CD4-positive, alpha-beta memory T cell (primary cell): ENCODE data around the gene ESRRG. TPM values are rescaled to one million over a fixed set of nuclear protein-coding genes. Genes with fewer than 3 reads are reported as not detected.

ENCODE experiments used
- CTCF ChIA-PET: fragments of 350-600 bp; sonication (Branson Sonifier 250); formaldehyde crosslinking; loops from one replicate; lab custom pipeline; 2021; ENCODE audit warnings: inconsistent platforms; ENCODE audit not compliant: partially characterized antibody; lab: Charles Lee
- POLR2A ChIA-PET: fragments of 350-600 bp; sonication (Branson Sonifier 250); formaldehyde crosslinking; loops from one replicate; lab custom pipeline; 2021; ENCODE audit not compliant: partially characterized antibody; lab: Charles Lee
- DNase-seq, 5 donors: peaks; one replicate each; pipeline versions ENCODE4 v3.0.0 to v3.0.0-alpha.2; 2020 to 2022; ENCODE audit warnings: mixed read lengths in 1 of 5
- H3K27ac ChIP-seq: one replicate; pipeline ENCODE4 v1.7.0; 2013; ENCODE audit warnings: low read depth, low read length
- H3K27me3 ChIP-seq: 2 replicates; pipeline ENCODE4 v1.7.0; 2013; ENCODE audit warnings: mild to moderate bottlenecking, low read length, moderate library complexity; ENCODE audit not compliant: insufficient read depth
- H3K36me3 ChIP-seq: 2 replicates; pipeline ENCODE4 v1.7.0; 2013; ENCODE audit warnings: mild to moderate bottlenecking, low read length, moderate library complexity; ENCODE audit not compliant: insufficient read depth
- H3K4me1 ChIP-seq: 2 replicates; pipeline ENCODE4 v1.7.0; 2013; ENCODE audit warnings: mild to moderate bottlenecking, low read length, moderate library complexity; ENCODE audit not compliant: insufficient read depth
- H3K4me3 ChIP-seq, 2 donors: one replicate each; pipeline ENCODE4 v1.7.0; 2013; ENCODE audit warnings: low read length in 2 of 2, mild to moderate bottlenecking in 1 of 2
- H3K9me3 ChIP-seq, 2 donors: one replicate each; pipeline ENCODE4 v1.7.0; 2013; ENCODE audit warnings: low read length in 2 of 2, control low read depth in 1 of 2; ENCODE audit not compliant: control insufficient read depth in 1 of 2
- H3K27ac Mint-ChIP-seq, 7 donors: one replicate each; pipeline ENCODE4 v1.8.0; 2020 to 2021; ENCODE audit warnings: mixed read lengths in 7 of 7, mild to moderate bottlenecking in 6 of 7, inconsistent platforms in 3 of 7, moderate library complexity in 3 of 7
- H3K27me3 Mint-ChIP-seq, 2 donors: one replicate each; pipeline ENCODE4 v1.8.0; 2020 to 2021; ENCODE audit warnings: mixed read lengths in 2 of 2
- H3K36me3 Mint-ChIP-seq, 2 donors: one replicate each; pipeline ENCODE4 v1.8.0; 2020 to 2021; ENCODE audit warnings: mixed read lengths in 2 of 2, inconsistent platforms in 1 of 2, mild to moderate bottlenecking in 1 of 2
- H3K4me1 Mint-ChIP-seq, 4 donors: one replicate each; pipeline ENCODE4 v1.8.0; 2020 to 2021; ENCODE audit warnings: mixed read lengths in 4 of 4, mild to moderate bottlenecking in 1 of 4
- H3K4me3 Mint-ChIP-seq, 8 donors: one replicate each; pipeline ENCODE4 v1.8.0; 2020 to 2021; ENCODE audit warnings: mixed read lengths in 8 of 8, mild to moderate bottlenecking in 7 of 8, moderate library complexity in 6 of 8, inconsistent platforms in 3 of 8
- H3K9me3 Mint-ChIP-seq, 8 donors: one replicate each; pipeline ENCODE4 v1.8.0; 2020 to 2021; ENCODE audit warnings: mixed read lengths in 8 of 8, mild to moderate bottlenecking in 5 of 8, inconsistent platforms in 3 of 8, moderate library complexity in 1 of 8
- intact Hi-C: fragments of 100-400 bp; cut with micrococcal nuclease; formaldehyde crosslinking; loops from one replicate; pipeline ENCODE4 v1.15.1; 2023
- polyA plus RNA-seq, 2 donors: library from polyadenylated mRNA; unstranded; fragments of 300-500 nt; fragmentation: Illumina TruSeq; gene quantifications; one replicate each; pipeline ENCODE4 v1.2.3, GENCODE V29; 2021
- total RNA-seq, 2 experiments: library from RNA; stranded (reverse); gene quantifications; one replicate each; pipeline ENCODE4 v1.2.3, GENCODE V29; 2021

ESRRG gene
- total and polyA plus RNA-seq, 4 experiments from 2014 or later: not detected

DNA sequence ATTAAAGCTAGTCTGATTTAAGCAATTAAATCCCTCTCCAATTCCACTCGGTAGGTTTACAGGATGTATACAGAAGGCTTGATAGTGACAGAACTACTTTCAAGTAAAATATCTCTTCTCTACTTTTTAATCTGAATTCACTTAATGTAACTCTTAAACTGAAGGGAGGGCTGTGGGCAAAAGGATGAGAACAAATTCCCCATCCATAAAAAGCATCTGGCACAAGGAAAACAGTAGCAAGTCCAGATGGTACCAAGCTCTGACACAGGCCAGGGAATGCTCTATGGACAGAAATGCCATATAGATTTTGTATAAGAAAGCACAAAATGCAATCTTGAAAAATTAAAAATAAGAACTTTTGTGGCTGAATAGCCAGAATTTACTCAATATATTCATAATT is 246.9 kb downstream of the ESRRG start:
- Mint-ChIP-seq H3K4me1 (no peaks in the 10 kb centered on the region), H3K9me3 (peaks cover 0 to 32% (median 13%) of the 10 kb centered on the region in 8 donors), H3K27ac (no peak overlapping the region), H3K4me3 (no peak overlapping the region), H3K36me3 (no peaks in the 10 kb centered on the region), H3K27me3 (no peaks in the 10 kb centered on the region)
- Histone ChIP-seq H3K9me3 (peaks cover 0 to 2% of the 10 kb centered on the region in 2 donors), H3K27ac (no peak overlapping the region), H3K27me3 (no peaks in the 10 kb centered on the region), H3K4me3 (no peak overlapping the region), H3K36me3 (no peaks in the 10 kb centered on the region), H3K4me1 (no peaks in the 10 kb centered on the region)
- intact Hi-C loops: no loop called here
- DNase-seq: no peak
- ChIA-PET CTCF (no interaction called here), POLR2A (no interaction called here)

DNA sequence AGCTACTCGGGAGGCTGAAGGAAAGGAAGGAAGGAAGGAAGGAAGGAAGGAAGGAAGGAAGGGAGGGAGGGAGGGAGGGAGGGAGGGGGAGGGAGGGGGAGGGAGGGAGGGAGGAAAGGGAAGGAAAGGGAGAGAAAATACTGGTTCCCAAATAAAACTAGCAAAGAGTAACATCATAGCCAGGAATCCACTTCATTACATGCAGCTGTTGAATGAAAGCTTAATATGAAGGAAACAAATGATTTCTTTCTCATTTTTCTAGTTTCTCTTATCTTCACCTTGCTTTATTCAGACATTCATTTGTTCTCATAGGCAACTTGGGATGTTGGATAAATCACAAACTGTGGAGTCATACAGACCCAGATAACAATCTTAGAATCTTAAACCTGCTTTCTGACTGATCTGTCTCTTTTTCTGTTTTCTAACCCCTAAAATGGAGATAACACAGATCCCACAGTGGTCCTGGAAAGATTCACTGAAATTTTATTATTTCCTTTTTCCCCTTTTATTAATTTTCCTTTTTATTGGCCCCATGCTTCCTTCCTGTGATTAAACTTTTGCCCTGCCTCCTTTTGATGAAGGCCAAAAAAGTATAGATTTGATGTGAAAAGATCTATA is 247.5 kb downstream of the ESRRG start:
- peaks cover 0 to 28% (median 11%) of the 10 kb centered on the region in 8 donors for H3K9me3 Mint-ChIP-seq
- Histone ChIP-seq H3K27ac (no peak overlapping the region), H3K27me3 (no peaks in the 10 kb centered on the region), H3K4me3 (no peak overlapping the region), H3K36me3 (no peaks in the 10 kb centered on the region), H3K4me1 (no peaks in the 10 kb centered on the region), H3K9me3 (peaks cover 0 to 2% of the 10 kb centered on the region in 2 donors)
- no peak for DNase-seq
- POLR2A ChIA-PET: no interaction called here
- CTCF ChIA-PET: no interaction called here
- intact Hi-C loops: no loop called here
- no peak overlapping the region for H3K4me3 Mint-ChIP-seq
- no peak overlapping the region for H3K27ac Mint-ChIP-seq
- no peaks in the 10 kb centered on the region for H3K4me1 Mint-ChIP-seq
- no peaks in the 10 kb centered on the region for H3K36me3 Mint-ChIP-seq
- no peaks in the 10 kb centered on the region for H3K27me3 Mint-ChIP-seq

DNA sequence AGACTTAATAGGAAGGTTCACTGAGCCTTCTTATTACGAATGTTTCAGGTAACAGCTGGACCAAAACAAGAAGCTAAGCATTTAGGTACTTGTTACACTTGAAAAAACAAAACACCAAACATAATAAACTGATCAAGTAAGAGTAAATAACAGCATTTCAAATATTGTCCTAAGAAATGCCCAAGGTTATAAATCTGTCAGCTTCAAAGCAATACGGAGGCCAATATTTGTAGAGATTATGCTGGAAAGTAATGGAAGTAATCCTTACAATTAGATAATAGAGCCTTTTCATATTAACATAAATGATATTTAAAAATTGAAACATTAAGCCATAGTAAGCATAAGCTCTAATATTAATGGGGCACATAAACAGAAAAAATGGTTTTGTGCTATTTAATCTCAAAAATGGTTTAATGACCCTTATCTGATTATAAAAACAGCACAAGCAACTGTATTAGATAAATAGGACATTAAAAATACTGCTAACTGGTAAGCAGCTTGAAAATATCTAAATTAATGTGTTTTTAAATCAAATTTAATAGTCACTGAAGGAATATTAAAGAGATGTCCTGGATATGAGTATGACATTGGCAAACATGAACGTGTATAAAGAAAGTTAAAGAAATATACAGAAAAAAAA is 256.9 kb downstream of the ESRRG start:
- POLR2A ChIA-PET: no interaction called here
- no peaks in the 10 kb centered on the region for H3K27me3 ChIP-seq
- Mint-ChIP-seq H3K4me1 (no peaks in the 10 kb centered on the region), H3K36me3 (no peaks in the 10 kb centered on the region), H3K27me3 (no peaks in the 10 kb centered on the region), H3K4me3 (no peak overlapping the region), H3K27ac (no peak overlapping the region), H3K9me3 (peaks cover 0 to 14% (median 4%) of the 10 kb centered on the region in 8 donors)
- no peak overlapping the region for H3K4me3 ChIP-seq
- no peaks in the 10 kb centered on the region for H3K36me3 ChIP-seq
- intact Hi-C loops: no loop called here
- H3K27ac ChIP-seq: no peak overlapping the region
- CTCF ChIA-PET: no interaction called here
- H3K4me1 ChIP-seq: no peaks in the 10 kb centered on the region
- DNase-seq: no peak
- no peaks in the 10 kb centered on the region for H3K9me3 ChIP-seq

DNA sequence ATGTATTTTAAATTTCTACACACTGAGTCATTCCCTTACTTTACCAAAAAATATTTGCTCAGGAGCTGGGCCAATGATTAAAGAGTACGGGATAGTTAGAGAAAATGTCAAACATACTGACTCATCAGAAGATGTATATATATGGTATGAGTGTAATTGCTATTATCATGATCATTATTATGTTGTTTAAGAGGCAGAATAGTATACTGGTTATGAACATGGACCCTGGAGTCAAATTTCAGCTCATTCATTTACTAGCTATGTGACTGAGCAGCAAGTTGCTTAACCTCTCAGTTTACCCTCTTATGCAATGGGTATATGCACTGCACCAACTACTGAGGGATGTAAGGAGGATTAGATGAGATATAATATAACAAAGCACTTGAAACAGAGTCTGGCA is 258.7 kb downstream of the ESRRG start:
- Histone ChIP-seq H3K27ac (no peak overlapping the region), H3K36me3 (no peaks in the 10 kb centered on the region), H3K27me3 (no peaks in the 10 kb centered on the region), H3K9me3 (no peaks in the 10 kb centered on the region), H3K4me3 (no peak overlapping the region), H3K4me1 (no peaks in the 10 kb centered on the region)
- no peaks in the 10 kb centered on the region for H3K36me3 Mint-ChIP-seq
- no peak overlapping the region for H3K4me3 Mint-ChIP-seq
- POLR2A ChIA-PET: no interaction called here
- H3K27me3 Mint-ChIP-seq: no peaks in the 10 kb centered on the region
- H3K9me3 Mint-ChIP-seq: peaks cover 0 to 14% (median 6%) of the 10 kb centered on the region in 8 donors
- intact Hi-C loops: no loop called here
- H3K27ac Mint-ChIP-seq: no peak overlapping the region
- DNase-seq: no peak
- CTCF ChIA-PET: no interaction called here
- H3K4me1 Mint-ChIP-seq: no peaks in the 10 kb centered on the region

DNA sequence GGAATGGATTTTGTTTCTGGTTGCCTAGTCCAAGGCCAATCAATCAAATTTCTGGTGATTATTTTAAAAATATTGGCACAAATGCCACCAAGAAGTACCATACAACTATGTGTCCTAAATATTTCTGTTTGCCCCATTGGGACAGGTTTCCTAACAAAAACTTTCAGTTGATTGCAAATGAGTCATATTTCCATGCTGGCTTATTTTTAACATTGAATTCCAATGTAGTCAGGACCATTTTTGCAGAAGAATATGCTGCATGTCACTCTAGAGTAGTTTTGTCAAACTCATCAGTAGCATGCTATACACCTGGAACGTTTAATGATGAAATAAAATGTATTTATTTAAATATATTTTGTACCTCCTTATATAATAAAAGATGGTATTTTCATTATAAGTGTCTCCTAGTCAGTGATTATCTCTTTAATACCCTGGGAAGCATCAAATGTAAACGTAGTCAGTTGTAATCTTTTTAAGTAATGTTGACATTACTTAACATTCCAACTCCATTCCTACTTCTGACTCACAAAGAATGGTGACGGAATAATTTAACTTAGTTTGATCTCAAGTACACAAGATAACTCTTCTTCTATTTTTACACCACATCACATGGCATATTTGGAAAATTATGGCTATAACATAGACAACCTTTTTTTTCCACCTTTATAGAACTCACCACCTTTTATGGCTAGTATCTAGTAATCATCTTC is 261.0 kb downstream of the ESRRG start:
- H3K27ac Mint-ChIP-seq: no peak overlapping the region
- no peaks in the 10 kb centered on the region for H3K4me1 ChIP-seq
- no peak for DNase-seq
- no peak overlapping the region for H3K4me3 Mint-ChIP-seq
- intact Hi-C loops: no loop called here
- H3K36me3 ChIP-seq: no peaks in the 10 kb centered on the region
- ChIA-PET CTCF (no interaction called here), POLR2A (no interaction called here)
- no peaks in the 10 kb centered on the region for H3K27me3 ChIP-seq
- no peak overlapping the region for H3K4me3 ChIP-seq
- H3K9me3 Mint-ChIP-seq: peaks cover 0 to 14% (median 5%) of the 10 kb centered on the region in 8 donors
- H3K4me1 Mint-ChIP-seq: no peaks in the 10 kb centered on the region
- H3K27ac ChIP-seq: no peak overlapping the region
- no peaks in the 10 kb centered on the region for H3K9me3 ChIP-seq
- no peaks in the 10 kb centered on the region for H3K27me3 Mint-ChIP-seq
- H3K36me3 Mint-ChIP-seq: no peaks in the 10 kb centered on the region

DNA sequence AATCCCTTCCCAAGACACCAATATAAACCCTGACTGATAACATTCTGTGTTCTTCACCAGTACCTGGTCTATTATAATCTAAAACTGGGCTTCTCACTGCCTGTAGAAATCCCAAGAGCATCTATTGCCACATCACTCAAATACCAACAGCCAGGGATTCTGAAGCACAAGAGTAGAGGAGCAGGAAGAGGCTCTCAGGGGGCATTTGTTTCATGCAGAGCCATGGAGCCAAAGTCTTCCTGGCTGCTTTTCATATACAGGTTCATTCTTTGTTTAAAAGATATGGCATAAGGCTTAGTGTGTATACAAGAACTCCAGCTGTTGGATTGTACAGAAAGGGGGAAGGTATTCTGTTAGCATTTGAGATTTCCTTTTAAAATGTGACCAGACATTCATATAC is 261.8 kb downstream of the ESRRG start:
- Histone ChIP-seq H3K27ac (no peak overlapping the region), H3K36me3 (no peaks in the 10 kb centered on the region), H3K9me3 (no peaks in the 10 kb centered on the region), H3K27me3 (no peaks in the 10 kb centered on the region), H3K4me3 (no peak overlapping the region), H3K4me1 (no peaks in the 10 kb centered on the region)
- Mint-ChIP-seq H3K9me3 (peaks cover 0 to 15% (median 5%) of the 10 kb centered on the region in 8 donors), H3K27ac (no peak overlapping the region), H3K4me3 (no peak overlapping the region), H3K27me3 (no peaks in the 10 kb centered on the region), H3K36me3 (no peaks in the 10 kb centered on the region), H3K4me1 (no peaks in the 10 kb centered on the region)
- intact Hi-C loops: no loop called here
- POLR2A ChIA-PET: no interaction called here
- DNase-seq: no peak
- CTCF ChIA-PET: no interaction called here

DNA sequence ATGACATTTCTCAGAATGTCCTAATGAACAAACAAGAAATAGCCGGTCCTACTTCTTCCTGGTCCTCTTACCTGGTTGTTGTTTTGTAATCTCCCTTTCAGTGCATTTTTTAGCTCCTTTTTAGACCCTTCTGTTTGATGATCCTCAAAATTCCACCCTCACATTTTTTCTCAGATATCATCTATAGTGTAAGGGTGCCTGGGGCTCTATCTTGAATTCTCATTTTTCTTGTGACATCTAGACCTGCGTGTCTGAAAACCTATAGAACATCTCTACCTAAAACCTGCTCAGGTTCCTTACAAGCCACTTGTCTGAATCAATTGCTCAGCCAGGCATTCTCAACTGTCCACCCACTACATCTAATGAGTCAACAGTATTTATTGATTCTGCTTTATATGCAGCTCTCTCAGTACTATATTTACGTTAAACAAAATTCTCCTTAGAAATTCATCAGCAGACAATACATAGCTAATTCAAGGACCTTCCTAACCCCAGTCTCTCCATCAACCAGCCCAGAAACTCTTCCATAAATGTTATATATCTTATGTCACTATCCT is 263.5 kb downstream of the ESRRG start:
- H3K27ac Mint-ChIP-seq: no peak overlapping the region
- Histone ChIP-seq H3K27ac (no peak overlapping the region), H3K4me3 (no peak overlapping the region), H3K27me3 (no peaks in the 10 kb centered on the region), H3K4me1 (no peaks in the 10 kb centered on the region), H3K36me3 (no peaks in the 10 kb centered on the region), H3K9me3 (no peaks in the 10 kb centered on the region)
- no peaks in the 10 kb centered on the region for H3K36me3 Mint-ChIP-seq
- no peak for DNase-seq
- intact Hi-C loops: no loop called here
- ChIA-PET CTCF (no interaction called here), POLR2A (no interaction called here)
- H3K9me3 Mint-ChIP-seq: peaks cover 0 to 14% (median 6%) of the 10 kb centered on the region in 8 donors
- no peaks in the 10 kb centered on the region for H3K4me1 Mint-ChIP-seq
- no peaks in the 10 kb centered on the region for H3K27me3 Mint-ChIP-seq
- H3K4me3 Mint-ChIP-seq: no peak overlapping the region
